GM21390 (cell line): Measurements from ENCODE around the gene ARGFX.
A peak's percentile ranks its signal among the peaks of the same experiment; 100 is the strongest.
"Not testable (repeated sequence)": the region's sequence is repeated elsewhere in the genome, so short reads cannot be mapped to it uniquely, and the experiment has no call there.

Source experiments
- ATAC-seq: cut with Tn5 transposase; IDR thresholded peaks from one replicate; pipeline ENCODE4 v1.9.1; 2021; ENCODE audit not compliant: unreplicated experiment

The ARGFX gene

DNA sequence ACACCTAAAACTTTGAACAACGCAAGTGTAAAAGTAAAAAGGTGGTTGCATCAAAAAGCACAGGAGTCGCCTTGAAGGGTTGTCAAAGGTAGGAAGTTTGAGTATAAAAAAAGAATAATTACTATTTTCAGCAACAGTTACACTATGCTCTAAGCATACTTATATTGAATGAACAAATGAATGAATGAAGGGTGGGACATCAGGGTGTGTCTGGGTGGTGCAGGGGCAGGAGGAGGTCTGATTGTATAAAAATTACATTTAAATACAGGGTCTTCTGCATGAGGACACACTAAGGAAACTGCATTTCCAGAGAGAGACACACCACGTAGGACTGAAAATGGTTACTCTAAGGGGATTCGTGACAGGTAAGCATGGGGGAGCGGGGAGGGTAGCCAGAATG is at the start of gene ARGFX:
Gene ARGFX, plus strand, starts transcription at position 301 of the 400 bp plus-strand sequence. CDS start 2,765 bp downstream, outside the sequence.
- no peak for ATAC-seq

DNA sequence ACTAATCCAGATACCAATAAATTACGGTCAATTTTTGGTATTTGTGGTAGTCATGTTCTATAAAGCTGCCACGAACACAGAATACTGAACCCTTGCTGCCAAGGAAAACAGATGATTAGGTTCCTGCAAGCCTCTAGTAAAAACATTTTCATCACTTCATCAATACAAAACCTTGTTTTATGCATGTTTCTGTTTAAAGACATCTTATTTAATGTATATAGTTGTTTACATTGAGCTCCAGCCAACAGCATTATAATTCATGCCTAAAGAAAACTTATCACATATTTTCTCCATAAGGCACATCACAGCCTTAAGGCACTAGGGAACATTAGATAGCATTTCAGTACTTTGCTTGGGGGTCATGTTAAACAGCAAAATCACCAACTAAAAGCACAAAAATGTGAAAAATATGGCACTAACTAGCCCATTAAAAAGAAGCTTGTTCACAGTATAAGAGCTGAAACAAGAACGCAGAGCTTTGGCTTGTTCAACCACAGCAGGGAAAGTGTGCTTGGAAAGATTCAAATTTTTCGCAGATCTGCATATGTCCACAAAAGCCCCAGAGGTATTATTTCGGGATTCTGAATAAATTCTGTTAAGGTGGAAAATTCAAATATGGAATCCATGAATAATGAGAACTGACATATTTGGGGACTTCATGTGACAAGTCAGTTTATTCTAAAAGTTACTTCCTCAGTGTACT is 49.6 kb upstream of the ARGFX start:
- ATAC-seq, result no peak

DNA sequence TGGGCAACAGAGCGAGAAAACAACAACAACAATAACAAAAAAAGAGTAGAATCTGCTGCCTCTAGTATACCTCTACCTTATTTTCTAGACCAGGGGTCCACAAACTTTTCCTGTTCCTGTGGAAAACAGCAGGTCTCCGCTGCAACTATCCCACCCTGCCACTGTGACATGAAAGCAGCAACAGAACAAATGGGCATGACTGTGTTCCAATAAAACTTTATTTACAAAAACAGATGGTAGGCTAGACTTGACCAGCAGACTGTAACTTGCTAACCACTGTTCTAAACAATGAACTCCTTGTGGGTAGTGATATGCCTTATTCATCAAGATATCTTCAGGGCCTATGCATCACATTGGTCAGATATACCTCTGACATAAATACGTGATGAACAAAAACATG is 47.2 kb upstream of the ARGFX start:
- no peak for ATAC-seq

DNA sequence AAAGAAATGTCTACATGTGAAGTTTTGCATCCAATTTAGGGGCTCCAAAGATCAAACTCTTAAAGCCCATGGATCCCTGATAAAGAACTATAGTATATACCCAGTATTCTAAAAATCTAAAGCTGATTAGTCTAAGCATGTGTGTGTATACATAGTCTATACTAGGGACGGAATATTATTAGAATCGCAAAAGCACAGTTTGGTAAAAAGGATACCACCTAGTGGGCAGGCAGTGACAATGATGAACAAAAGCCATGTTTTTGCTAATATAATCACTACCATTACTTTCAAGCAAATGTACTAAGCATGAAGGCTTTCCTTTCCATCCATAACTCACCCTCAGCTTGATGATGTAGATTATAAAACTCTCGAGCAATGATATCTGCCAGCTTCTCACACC is 38.4 kb upstream of the ARGFX start:
- no peak for ATAC-seq

DNA sequence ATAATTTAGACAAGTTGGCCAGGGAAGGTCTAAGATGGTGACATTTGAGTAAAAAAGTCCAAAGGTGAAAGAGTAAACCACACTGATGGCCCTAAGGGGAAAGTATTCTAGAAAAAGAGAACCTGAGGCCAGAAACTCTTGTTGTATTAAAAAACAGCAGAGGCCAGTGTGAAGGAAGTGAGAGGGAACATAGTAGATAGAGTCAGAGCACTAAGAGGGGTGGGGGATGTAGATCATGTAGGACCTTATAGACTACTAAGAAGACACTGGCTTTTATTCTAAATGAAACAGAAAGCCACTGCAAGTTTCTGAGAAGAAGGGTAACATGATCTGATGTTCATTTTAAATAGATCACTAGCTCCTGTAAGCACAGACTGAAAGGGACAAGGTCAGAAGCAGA is 36.5 kb upstream of the ARGFX start:
- ATAC-seq, result no peak

DNA sequence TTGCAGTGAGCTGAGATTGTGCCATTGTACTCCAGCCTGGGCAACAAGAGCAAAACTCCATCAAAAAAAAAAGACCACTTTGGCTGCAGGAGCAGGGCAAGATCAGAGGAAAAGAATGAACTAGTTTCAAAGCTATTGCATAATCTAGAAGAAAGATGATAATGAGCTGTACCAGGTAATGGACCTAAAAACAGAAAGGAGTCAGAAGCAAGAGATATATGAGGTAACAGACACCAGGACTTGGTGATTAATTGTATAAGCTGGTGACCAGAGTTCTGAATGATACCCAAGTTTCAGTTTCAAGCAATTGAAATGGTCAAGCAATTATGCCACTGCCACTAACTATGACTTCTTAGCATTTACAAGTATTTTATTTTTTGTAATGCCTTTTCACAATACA is 24.8 kb upstream of the ARGFX start:
- no peak for ATAC-seq

DNA sequence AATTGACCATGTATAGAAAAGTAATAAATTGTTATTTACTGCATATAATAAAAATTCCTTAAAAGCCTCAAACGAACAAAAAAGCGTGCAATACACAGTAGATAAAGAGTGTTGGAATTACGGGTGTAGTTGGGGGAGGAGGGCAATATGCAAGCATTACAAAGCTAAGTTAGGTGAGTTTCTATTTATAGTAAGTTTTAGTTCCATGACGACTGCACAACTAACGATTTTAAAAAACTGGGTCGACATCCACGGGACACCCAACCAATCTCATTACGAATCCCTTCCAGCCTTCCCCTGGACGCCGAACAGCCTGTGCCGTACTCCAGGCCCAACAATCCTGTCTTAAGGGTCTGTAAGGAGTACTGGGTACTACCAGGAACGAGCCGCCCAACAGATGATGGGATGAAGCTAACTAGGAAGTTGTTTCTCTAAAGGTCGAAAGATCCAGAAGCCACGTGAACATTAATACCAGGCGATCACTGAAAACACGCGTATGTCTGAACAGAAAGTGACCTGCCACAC is 22.6 kb upstream of the ARGFX start:
- ATAC-seq, result peak; percentile 1

DNA sequence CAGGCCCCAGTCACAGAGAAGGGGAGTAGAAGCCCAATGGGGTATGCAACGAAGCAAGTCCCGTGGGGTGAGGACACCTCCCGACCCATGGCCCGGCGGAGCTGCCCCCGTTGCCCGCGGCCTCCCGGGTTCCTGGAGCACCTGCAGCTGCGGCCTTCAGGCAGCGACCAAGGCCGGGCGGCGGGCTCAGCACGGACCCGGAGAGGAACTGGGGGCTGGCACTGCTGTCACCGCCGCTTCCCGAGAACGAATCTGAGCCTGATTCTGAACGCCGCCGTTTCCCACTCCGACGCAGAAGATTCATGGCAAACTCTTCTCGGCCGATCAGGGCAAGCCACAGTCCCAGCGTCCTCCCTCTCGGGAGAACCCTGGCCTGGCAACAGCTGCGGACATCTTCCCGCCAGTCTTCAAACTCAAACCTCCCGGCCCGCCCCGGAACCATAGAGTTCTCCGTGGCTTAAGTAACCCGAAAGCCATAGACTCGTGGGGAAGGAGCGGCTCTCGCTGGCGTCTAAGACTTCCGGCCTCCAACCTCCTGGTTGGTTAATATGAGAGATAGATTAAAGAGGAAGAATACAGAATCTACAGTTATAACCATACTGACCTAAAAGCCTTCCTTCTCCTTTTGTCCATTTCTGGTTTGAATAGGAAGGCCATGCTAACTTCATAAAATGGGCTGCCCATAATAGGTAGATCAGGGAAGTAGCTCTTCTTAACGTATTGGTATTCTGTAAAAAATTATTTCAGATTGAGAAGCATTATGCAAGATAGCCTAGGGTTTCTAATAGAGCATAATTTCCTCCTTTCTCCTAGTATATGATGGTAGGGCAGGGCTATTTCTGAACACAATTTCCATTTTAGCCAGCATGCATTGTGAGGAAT is 21.9 kb upstream of the ARGFX start, which contains the start of gene POLQ:
Gene POLQ, minus strand, starts transcription at position 415 of the 882 bp plus-strand sequence. Its CDS starts 111 bp downstream, at position 304.
- peak; percentile 72 for ATAC-seq

DNA sequence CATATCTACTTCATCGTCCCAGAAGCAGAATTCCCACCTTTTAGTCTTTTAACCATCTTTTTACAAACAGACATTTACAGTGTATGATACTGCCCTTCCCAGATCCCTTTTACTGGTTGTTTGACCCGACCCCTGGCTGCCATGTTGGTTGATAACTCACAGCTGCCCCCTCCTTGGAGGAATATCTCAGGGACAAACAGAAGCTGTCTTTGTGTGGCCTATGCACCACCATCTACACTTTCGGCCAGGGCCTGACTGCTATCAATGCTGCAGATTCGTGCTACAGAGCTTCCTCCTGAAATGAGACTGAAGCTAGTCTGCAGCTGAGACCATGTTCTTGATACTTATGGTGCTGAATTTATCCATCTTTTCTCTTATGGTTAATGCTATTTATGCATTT is 15.4 kb upstream of the ARGFX start:
- ATAC-seq, result no peak

DNA sequence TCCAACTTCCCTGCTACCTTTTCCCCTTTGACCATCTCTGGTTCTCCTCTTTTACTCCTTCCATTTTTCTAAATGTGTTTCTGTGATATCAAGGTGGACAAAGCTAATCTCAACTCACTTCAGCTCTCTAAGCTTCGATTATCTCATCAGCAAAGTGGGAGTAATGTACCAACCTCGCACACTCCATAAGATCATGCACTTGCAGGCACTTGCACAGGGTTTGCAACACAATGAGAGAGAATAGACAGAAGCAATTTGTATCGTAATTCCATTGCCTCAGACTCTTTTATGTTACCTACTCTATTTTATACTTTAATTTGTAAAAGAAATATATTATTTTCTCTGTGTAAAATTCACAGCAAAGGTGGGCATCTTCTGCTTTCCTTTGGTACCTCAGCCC is 15.0 kb upstream of the ARGFX start:
- ATAC-seq, result no peak

DNA sequence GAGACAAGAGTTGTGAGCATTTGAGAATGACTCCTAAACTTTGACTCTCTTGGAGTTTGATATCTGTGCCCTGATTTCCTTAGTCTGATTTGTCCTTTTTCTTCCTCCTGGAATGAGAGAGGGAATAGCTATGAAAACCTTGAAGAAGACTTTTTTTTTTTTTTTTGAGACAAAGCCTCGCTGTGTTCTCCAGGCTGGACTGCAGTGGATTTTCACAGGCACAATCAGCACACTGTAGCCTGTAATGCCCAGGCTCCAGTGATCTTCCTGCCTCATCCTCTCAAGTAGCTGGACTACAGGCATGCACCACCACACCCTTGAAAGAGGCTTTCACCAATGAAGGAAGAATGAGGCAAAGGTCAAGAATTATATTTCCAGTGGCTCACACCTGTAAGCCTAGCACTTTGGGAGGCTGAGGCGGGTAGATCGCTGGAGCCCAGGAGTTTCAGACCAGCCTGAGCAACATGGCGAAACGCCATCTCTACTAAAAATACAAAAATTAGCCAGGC is 10.3 kb upstream of the ARGFX start:
- no peak for ATAC-seq

DNA sequence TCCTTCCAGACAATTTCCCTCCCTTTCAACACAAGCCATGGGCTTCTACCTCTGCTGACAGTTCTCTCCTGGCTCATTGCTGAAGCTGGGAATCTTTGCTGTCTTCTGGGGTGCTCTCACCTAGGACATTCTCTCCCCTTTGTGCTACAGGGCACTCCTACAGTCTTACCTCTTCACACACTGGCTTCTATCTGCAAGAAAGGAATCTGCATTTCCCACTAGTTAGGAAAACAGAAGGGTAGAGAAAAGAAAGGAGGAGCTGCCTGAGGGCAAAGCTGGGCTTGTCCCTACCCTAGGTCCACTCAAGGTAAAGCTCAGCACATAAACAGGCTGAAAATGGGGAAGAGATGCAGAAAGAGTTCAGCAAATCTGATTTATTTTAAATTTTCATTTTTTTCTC is 5.6 kb upstream of the ARGFX start:
- no peak for ATAC-seq

DNA sequence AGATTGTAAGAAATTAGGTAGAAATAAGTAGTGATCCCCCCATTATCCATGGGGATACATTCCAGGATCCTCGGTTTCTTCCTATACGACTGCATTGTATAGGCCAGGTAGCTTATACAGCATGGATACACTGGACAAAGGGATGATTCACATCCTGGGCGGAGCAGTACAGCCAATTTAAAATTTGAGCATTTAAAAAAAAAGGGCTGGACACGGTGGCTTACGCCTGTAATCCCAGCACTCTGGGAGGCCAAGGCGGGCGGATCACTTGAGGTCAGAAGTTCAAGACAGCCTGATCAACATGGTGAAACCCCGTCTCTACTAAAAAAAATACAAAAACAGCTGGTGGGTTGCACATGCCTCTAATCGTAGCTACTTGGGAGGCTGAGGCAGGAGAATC is 976 bp upstream of the ARGFX start:
- no peak for ATAC-seq

DNA sequence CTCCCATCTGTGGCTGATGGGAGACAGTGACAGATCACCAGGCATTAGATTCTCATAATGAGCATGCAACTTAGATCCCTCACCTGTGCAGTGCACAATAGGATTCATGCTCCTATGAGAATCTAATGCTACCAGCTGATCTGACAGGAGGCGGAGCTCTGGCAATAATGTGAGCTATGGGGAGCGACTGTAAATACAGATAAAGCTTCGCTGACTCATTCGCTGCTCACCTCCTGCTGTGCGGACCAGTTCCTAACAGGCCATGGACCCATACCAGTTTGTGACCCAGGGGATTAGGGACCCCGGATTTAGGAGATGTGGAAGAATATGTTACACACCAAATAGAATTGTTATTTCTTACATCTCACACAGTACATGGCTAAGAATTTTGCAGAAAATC is 6.7 kb downstream of the ARGFX start:
- no peak for ATAC-seq

DNA sequence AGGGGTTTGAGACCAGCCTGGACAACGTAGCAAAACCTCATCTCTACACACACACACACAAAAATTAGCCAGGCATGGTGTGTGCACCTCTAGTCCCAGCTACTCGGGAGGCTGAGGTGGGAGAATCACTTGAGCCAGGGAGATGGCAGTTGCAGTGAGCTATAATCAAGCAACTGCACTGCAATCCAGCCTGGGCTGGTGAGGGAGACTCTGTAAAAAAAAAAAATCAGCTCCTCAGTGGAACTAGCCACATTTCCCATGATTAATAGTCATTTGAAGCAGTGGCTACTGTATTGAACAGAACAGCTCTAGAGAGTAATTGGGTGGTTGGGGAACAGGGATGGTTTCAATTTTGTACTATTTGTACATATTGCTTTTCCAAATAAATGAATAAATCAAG is 13.9 kb downstream of the ARGFX start:
- no peak for ATAC-seq

DNA sequence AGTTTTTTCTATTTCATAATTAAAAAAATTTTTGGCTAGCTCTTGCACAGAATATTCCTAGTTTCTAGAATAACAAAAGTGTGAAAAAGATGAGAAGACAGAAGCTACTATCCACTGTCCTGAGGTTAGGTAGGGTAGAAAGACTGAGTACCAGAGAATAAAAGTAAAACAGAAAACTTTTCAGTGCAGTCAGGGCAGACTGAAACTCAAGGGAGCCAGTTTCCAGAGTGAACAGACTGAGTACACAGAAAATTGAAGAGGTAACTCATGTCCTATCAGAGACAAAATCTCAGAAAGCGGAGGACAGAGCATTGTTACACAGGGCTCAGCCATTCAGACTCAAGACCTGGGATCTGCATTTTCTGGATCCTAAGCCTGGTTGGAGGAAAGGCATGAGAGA is 16.7 kb downstream of the ARGFX start:
- ATAC-seq, result peak; percentile 66

DNA sequence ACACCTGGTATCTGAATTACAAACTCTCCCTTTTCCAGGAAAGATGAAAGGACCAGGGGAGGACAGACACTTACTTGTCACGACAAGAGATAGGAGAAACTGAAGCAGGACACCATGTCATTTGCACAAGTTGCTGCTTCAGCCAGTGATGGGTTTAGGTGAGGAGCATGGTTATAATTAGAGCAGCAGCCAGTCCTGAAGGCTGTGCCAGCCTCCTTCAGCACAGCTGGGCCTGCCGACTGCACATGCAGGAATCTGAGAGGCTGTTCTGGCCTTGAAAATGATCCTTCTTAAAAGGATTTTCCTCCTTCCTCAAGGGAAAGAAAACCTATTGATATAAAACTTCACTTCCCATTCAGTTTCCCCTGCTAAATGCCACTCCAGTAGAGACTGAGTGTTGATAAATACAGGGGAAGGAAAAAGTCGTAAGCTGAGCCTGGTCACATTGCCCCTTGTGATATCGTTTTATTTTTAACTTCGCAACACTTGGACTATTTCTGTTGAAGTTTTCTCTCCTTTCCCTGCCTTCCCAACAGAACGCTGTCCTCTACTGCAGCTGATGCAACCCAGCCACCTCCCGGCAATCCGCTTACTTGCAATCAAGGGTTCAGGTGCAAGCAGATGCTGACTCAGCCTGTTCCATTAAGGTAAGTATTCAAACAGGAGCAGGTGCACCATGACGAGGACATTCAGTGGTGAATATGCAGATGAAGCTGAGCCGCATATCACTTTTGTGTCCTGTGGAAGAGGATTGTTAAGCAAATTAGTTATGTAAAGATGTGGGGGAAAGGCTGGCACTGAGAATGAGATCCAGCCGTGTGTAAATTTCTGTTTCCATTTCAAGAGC is 25.3 kb downstream of the ARGFX start, which contains the start of gene FBXO40:
Gene FBXO40, plus strand, starts transcription at position 524 of the 847 bp plus-strand sequence. CDS start 27,197 bp downstream, outside the sequence.
- ATAC-seq, result peak; percentile 84

DNA sequence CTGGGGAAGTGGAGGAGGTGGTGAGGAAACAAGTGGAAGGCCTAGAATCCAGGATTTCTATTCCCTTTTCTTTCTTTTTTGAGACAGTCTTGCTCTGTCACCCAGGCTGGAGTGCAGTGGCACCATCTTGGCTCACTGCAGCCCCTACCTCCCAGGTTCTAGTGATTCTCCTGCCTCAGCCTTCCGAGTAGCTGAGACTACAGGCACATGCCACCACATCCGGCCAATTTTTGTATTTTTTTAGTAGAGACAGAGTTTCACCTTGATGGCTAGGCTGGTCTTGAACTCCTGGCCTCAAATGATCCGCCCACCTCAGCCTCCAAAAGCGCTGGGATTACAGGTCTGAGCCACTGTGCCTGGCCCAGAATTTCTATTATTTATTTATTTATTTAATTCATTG is 26.1 kb downstream of the ARGFX start:
- ATAC-seq, result not testable (repeated sequence)

DNA sequence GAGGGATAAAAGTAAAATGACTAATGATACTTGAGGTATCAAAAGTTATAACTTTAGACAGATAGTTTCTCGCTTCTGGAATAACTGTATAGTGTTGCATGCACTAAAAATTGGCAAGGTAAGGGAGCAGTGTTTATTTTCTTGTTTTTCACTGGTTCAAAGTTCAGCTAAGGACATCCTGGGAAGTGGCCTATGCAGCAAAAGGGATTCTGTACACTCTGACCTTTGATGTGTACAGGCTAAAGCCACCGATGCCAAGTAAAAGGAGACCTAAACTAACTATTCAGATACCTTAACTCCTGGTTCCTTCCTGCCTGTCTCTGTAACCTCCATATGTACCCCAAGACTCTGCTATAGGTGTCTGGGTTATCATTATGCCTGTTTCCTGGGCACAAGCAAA is 27.1 kb downstream of the ARGFX start:
- no peak for ATAC-seq

DNA sequence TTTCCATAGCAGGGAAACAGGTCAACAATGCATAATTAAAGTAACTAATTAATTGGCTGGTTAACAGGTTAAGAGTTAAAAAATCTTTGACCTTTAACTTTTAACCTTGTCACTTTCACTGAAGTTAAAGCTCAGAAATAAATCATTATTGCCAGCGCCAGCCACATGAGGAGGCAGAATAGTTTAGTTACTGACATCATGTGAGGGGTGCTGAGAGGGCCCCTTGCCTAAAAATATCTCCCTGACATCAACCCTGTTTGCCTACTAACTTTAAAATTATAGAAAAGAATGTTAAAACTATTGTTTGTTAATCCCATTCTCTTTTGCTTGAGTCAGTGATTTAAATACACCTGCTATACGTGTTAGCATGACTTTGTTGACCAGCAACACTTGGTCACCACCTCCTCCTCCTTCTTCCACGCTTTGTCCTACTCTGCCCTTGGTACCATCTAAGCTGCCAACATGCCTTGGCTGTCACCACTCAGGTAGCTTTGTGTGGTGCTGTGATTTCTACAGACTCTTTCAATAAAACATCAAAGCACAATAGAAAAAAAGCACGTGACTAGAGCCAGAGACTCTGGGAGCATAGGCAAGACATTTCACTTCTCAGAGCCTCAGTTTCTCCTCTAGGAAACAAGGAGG is 28.1 kb downstream of the ARGFX start:
- no peak for ATAC-seq
